HepG2 (cell line): Measurements from ENCODE around the gene MAPK6. TPM values are rescaled to one million over a fixed set of nuclear protein-coding genes. Genes with fewer than 3 reads are reported as not detected.
A peak's percentile ranks its signal among the peaks of the same experiment; 100 is the strongest.

ENCODE experiments used
- ARNT ChIP-seq: fragments of 450-650 bp; IDR thresholded peaks from 2 replicates; pipeline ENCODE4 v1.6.1; 2017
- ATF3 ChIP-seq: sonication (generic); formaldehyde crosslinking; IDR thresholded peaks from 2 replicates; pipeline ENCODE4 v1.4.0; 2020; ENCODE audit warnings: missing genetic modification reagents
- DRAP1 ChIP-seq: IDR thresholded peaks from 2 replicates; pipeline ENCODE4 v1.6.1; 2016; ENCODE audit warnings: missing genetic modification reagents, missing compliant biosample characterization
- EHMT2 ChIP-seq: fragments of 200-600 bp; sonication (generic); IDR thresholded peaks from 2 replicates; pipeline ENCODE4 v1.7.0; 2017; ENCODE audit warnings: antibody characterized with exemption, low read depth, low read length, borderline replicate concordance
- ELF3 ChIP-seq: IDR thresholded peaks from 2 replicates; pipeline ENCODE4 v1.6.1; 2016; ENCODE audit warnings: missing genetic modification reagents, missing compliant biosample characterization
- FOXA1 ChIP-seq, 2 experiments: fragments of 450-650 bp in 1 of 2; sonication (generic) in 1 of 2; formaldehyde crosslinking in 1 of 2; IDR thresholded peaks; 2 replicates each; pipeline versions ENCODE4 v1.4.0 to v1.6.1; 2016 to 2020; ENCODE audit warnings: missing genetic modification reagents in 1 of 2
- FOXP1 ChIP-seq, 2 experiments: fragments of 450-650 bp in 1 of 2; IDR thresholded peaks; 2 replicates each; pipeline ENCODE4 v1.6.1; 2017 to 2018; ENCODE audit warnings: antibody characterized with exemption in 1 of 2
- GPN1 ChIP-seq: sonication (generic); formaldehyde crosslinking; IDR thresholded peaks from 2 replicates; pipeline ENCODE4 v1.5.1; 2020; ENCODE audit warnings: missing genetic modification reagents, borderline replicate concordance
- HIVEP1 ChIP-seq: sonication (generic); formaldehyde crosslinking; IDR thresholded peaks from 2 replicates; pipeline ENCODE4 v1.4.0; 2020; ENCODE audit warnings: mild to moderate bottlenecking, missing genetic modification reagents
- KLF11 ChIP-seq: IDR thresholded peaks from 2 replicates; pipeline ENCODE4 v1.6.1; 2016; ENCODE audit warnings: missing compliant biosample characterization
- KLF16 ChIP-seq, 2 experiments: sonication (generic) in 1 of 2; formaldehyde crosslinking in 1 of 2; IDR thresholded peaks; 2 replicates each; pipeline versions ENCODE4 v1.6.1 to v1.8.0; 2016 to 2023; ENCODE audit warnings: missing genetic modification reagents in 2 of 2, missing compliant biosample characterization in 1 of 2
- MLLT10 ChIP-seq: sonication (generic); formaldehyde crosslinking; IDR thresholded peaks from 2 replicates; pipeline ENCODE4 v1.4.0; 2020; ENCODE audit warnings: missing genetic modification reagents
- MTERF4 ChIP-seq: sonication (generic); formaldehyde crosslinking; IDR thresholded peaks from 2 replicates; pipeline ENCODE4 v1.8.0; 2023; ENCODE audit warnings: mild to moderate bottlenecking, missing genetic modification reagents
- NFE2 ChIP-seq: sonication (generic); formaldehyde crosslinking; IDR thresholded peaks from 2 replicates; pipeline ENCODE4 v1.4.0; 2020; ENCODE audit warnings: missing genetic modification reagents
- NONO ChIP-seq, 2 experiments: fragments of 450-650 bp in 1 of 2; sonication (generic) in 1 of 2; formaldehyde crosslinking in 1 of 2; IDR thresholded peaks in 1 of 2; conservative IDR thresholded peaks in 1 of 2; 2 replicates each; pipeline versions ENCODE4 v1.6.1 to v1.8.0; 2017 to 2022; ENCODE audit warnings: mild to moderate bottlenecking in 1 of 2, missing genetic modification reagents in 1 of 2, moderate library complexity in 1 of 2
- PBX2 ChIP-seq: IDR thresholded peaks from 2 replicates; pipeline ENCODE4 v1.6.1; 2016; ENCODE audit warnings: control low read depth
- SKI ChIP-seq: fragments of 450-650 bp; IDR thresholded peaks from one replicate; pipeline ENCODE4 v1.6.1; 2018; ENCODE audit warnings: mild to moderate bottlenecking; ENCODE audit not compliant: partially characterized antibody
- ZFP90 ChIP-seq: sonication (generic); formaldehyde crosslinking; IDR thresholded peaks from 2 replicates; pipeline ENCODE4 v1.8.0; 2022; ENCODE audit warnings: missing genetic modification reagents, mild to moderate bottlenecking, inconsistent platforms, borderline replicate concordance
- ZMAT5 ChIP-seq: sonication (generic); formaldehyde crosslinking; IDR thresholded peaks from 2 replicates; pipeline ENCODE4 v1.5.0; 2020; ENCODE audit warnings: mild to moderate bottlenecking, low read depth, missing genetic modification reagents, borderline replicate concordance
- ZNF10 ChIP-seq: sonication (generic); formaldehyde crosslinking; IDR thresholded peaks from 2 replicates; pipeline ENCODE4 v1.4.0; 2020; ENCODE audit warnings: mild to moderate bottlenecking, low read depth, missing genetic modification reagents, borderline replicate concordance
- ZNF33A ChIP-seq: sonication (generic); formaldehyde crosslinking; IDR thresholded peaks from 2 replicates; pipeline ENCODE4 v1.5.1; 2020; ENCODE audit warnings: missing genetic modification reagents, mild to moderate bottlenecking, moderate library complexity, borderline replicate concordance
- ZNF468 ChIP-seq: sonication (generic); formaldehyde crosslinking; IDR thresholded peaks from 2 replicates; pipeline ENCODE4 v1.8.0; 2022; ENCODE audit warnings: mild to moderate bottlenecking, moderate library complexity, missing genetic modification reagents
- ZNF530 ChIP-seq: sonication (generic); formaldehyde crosslinking; IDR thresholded peaks from 2 replicates; pipeline ENCODE4 v1.5.0; 2020; ENCODE audit warnings: low read depth, mild to moderate bottlenecking, missing genetic modification reagents
- ZNF589 ChIP-seq: sonication (generic); formaldehyde crosslinking; conservative IDR thresholded peaks from 2 replicates; pipeline ENCODE4 v1.8.0; 2022; ENCODE audit warnings: mild to moderate bottlenecking, moderate library complexity, missing genetic modification reagents
- ZNF747 ChIP-seq: sonication (generic); formaldehyde crosslinking; IDR thresholded peaks from 2 replicates; pipeline ENCODE4 v1.8.1; 2023; ENCODE audit warnings: missing genetic modification reagents, mild to moderate bottlenecking, borderline replicate concordance
- ZNF83 ChIP-seq: sonication (generic); formaldehyde crosslinking; IDR thresholded peaks from 2 replicates; pipeline ENCODE4 v1.4.0; 2020; ENCODE audit warnings: missing genetic modification reagents, mild to moderate bottlenecking, borderline replicate concordance
- polyA plus RNA-seq, 8 experiments: library from polyadenylated mRNA; depleted of rRNA in 3 of 8; stranded (reverse) in 7 of 8; unstranded in 1 of 8; fragments of >200 nt; fragmentation: Illumina TruSeq in 4 of 8; extraction: Trizol in 4 of 8; gene quantifications; 2 replicates each; pipeline versions ENCODE4 v1.2.1 to v1.2.3, GENCODE V29; 2011 to 2016; ENCODE audit warnings: low read depth in 4 of 8, missing spikeins in 1 of 8, mixed read lengths in 1 of 8; ENCODE audit not compliant: insufficient read depth in 1 of 8
- total RNA-seq, 5 experiments: library from RNA; depleted of rRNA; stranded (reverse); fragments of >200 nt; fragmentation: Illumina TruSeq; extraction: Trizol; gene quantifications; 2 replicates each; pipeline ENCODE4 v1.2.3, GENCODE V29; 2016; ENCODE audit warnings: low read depth in 1 of 5

Gene MAPK6
- total and polyA plus RNA-seq, 2 of the 13 experiments (the other 11 are each of a cell fraction or from before 2014, with no cell fraction given) = 89.5 to 99.7 TPM

GRCh38 chr15:52008698-52009434 is 10.2 kb upstream of the MAPK6 start (continued):
- TF ChIP-seq PBX2 (CRISPR knock-in tag) (no peak), ZNF747 (0 out of 2 replicates have a peak, but pooled peaks have one; percentile 47), NFE2 (CRISPR knock-in tag) (no peak), KLF11 (CRISPR knock-in tag) (0 out of 2 replicates have a peak, but pooled peaks have one; percentile 42), ZNF10 (CRISPR knock-in tag) (no peak), FOXP1 (IDR thresholded peaks at IDR 0.05) (peak; percentile 72; the same call in 1 of the 2 replicates), FOXP1 (CRISPR knock-in tag; IDR thresholded peaks at IDR 0.05) (peak; percentile 97), MLLT10 (no peak), ZFP90 (CRISPR knock-in tag) (no peak), ZNF33A (CRISPR knock-in tag) (no peak), EHMT2 (peak; percentile 38; the same call in 1 of the 2 replicates), DRAP1 (CRISPR knock-in tag) (peak; percentile 82; the same call in 1 of the 2 replicates), ZNF468 (CRISPR knock-in tag) (no peak), ZNF83 (CRISPR knock-in tag) (no peak), ATF3 (CRISPR knock-in tag) (no peak), ARNT (no peak), ELF3 (CRISPR knock-in tag) (peak; percentile 98), ZMAT5 (no peak), MTERF4 (CRISPR knock-in tag) (no peak), ZNF530 (CRISPR knock-in tag) (no peak), GPN1 (CRISPR knock-in tag) (no peak), SKI (peak; percentile 70), NONO (IDR thresholded peaks at IDR 0.05) (no peak), NONO (CRISPR knock-in tag; conservative IDR thresholded peaks at IDR 0.05) (0 out of 2 replicates have a peak, but pooled peaks have one; percentile 51), ZNF589 (CRISPR knock-in tag) (no peak), FOXA1 (IDR thresholded peaks at IDR 0.05) (no peak), FOXA1 (CRISPR knock-in tag; IDR thresholded peaks at IDR 0.05) (peak; percentile 76), HIVEP1 (CRISPR knock-in tag) (no peak), KLF16 (CRISPR knock-in tag; IDR thresholded peaks at IDR 0.05) (peak in 1 of 2 experiments; percentile 68; a peak in 1 of 4 replicates)
